Dendritic cell treated with granulocyte-macrophage colony-stimulating factor and Interleukin-4, amounts not matched to agents 40 ng/mL and 50 ng/mL, for 4 days (primary cell): ENCODE data around the gene GNAQ.
"Not testable (repeated sequence)": the region's sequence is repeated elsewhere in the genome, so short reads cannot be mapped to it uniquely, and the experiment has no call there.

ENCODE experiments used
- H3K27ac Mint-ChIP-seq: one replicate; pipeline ENCODE4 v1.8.0; 2022; ENCODE audit warnings: mild to moderate bottlenecking, mixed read lengths
- H3K27me3 Mint-ChIP-seq: one replicate; pipeline ENCODE4 v1.8.0; 2022; ENCODE audit warnings: mild to moderate bottlenecking, mixed read lengths
- H3K36me3 Mint-ChIP-seq: one replicate; pipeline ENCODE4 v1.8.0; 2022; ENCODE audit warnings: low read depth, mixed read lengths
- H3K4me1 Mint-ChIP-seq: one replicate; pipeline ENCODE4 v1.8.0; 2022; ENCODE audit warnings: low read depth, mixed read lengths
- H3K4me3 Mint-ChIP-seq: one replicate; pipeline ENCODE4 v1.8.0; 2022; ENCODE audit warnings: mild to moderate bottlenecking, moderate library complexity, mixed read lengths
- H3K9me3 Mint-ChIP-seq: one replicate; pipeline ENCODE4 v1.8.0; 2022; ENCODE audit warnings: mixed read lengths
- intact Hi-C: fragments of 100-400 bp; cut with micrococcal nuclease; formaldehyde crosslinking; loops from one replicate; pipeline ENCODE4 v1.15.0; 2022

Gene GNAQ

GRCh38 chr9:78031444-78031892 lies at the start of gene GNAQ:
Gene GNAQ, minus strand, starts transcription at chr9:78031811. Its CDS starts 576 bp downstream, at chr9:78031235.
- peak within 1 kb of the TSS; percentile 93 for H3K4me3 Mint-ChIP-seq
- H3K27me3 Mint-ChIP-seq = no peaks in the 10 kb centered on the region
- peaks cover 24% of the 10 kb centered on the region for H3K36me3 Mint-ChIP-seq
- intact Hi-C loops = loop anchor here (5.0 kb wide), 2 partner anchors 84 to 169 kb away; no protein-coding TSS in a partner anchor
- peaks cover 56% of the 10 kb centered on the region for H3K4me1 Mint-ChIP-seq
- H3K27ac Mint-ChIP-seq = peak within 1 kb of the TSS; percentile 91
- H3K9me3 Mint-ChIP-seq = no peaks in the 10 kb centered on the region

- Mint-ChIP-seq H3K27me3 (peaks cover 1% of the 10 kb centered on the region), H3K36me3 (peaks cover 6% of the 10 kb centered on the region), H3K27ac (no peak overlapping the region), H3K4me1 (peaks cover 23% of the 10 kb centered on the region), H3K9me3 (peaks cover 23% of the 10 kb centered on the region), H3K4me3 (no peak overlapping the region)
- intact Hi-C loops = no loop called here
Measured at GRCh38 chr9:78074385-78075291, 43.0 kb upstream of the GNAQ start.

DNA sequence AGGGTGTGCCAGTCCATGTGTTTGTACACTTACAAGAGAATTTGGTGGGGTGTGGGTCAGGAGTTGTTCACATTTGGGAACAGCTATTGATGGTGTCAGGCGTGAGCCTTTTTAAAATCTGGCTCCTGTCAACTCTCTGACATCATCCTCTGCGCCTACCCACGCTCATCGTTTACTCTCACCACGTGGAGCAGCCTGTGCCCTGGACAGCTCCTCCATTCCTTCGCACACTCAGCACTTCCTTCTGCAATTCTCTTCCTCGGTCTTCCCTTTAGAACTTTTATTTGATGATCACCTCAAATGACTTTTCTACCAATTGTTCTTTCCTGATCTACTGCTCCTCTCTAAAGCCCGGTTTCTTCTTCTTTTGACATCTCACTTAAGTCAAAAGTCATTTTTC lies 42.1 kb upstream of the GNAQ start:
- Mint-ChIP-seq H3K9me3 (peaks cover 14% of the 10 kb centered on the region), H3K36me3 (peaks cover 6% of the 10 kb centered on the region), H3K4me3 (no peak overlapping the region), H3K27me3 (peaks cover 1% of the 10 kb centered on the region), H3K27ac (no peak overlapping the region), H3K4me1 (peaks cover 23% of the 10 kb centered on the region)
- intact Hi-C loops = no loop called here

DNA sequence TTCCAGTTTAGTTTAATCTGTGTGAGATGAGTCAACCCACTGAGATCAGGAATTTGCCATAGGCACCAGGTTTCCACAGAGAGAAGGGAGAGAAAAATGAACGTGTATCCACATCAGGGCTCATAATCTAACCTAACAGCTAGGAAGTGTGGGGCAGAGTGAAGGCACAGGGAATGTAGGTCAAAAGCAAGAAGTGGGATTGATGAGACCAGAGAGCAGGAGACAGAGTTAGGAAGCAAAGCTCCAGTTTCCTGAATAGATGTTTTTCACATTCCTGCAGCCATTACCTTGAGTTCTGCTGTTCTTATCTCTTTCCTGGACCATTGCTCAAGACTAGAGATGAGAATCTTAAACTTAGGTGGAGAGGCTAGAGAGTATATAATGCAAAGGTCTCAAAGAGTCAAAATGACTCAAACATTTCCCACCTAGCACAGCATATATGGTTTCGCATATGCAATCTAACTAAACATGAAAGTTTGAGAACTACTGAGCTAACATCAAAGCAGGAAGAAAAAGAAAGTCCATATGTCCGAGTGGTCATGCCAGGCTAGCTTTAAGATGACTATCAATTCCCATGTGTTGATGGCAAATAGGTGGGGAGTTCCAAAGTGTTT lies 41.1 kb upstream of the GNAQ start:
- Mint-ChIP-seq H3K27ac (no peak overlapping the region), H3K9me3 (peaks cover 6% of the 10 kb centered on the region), H3K4me3 (no peak overlapping the region), H3K27me3 (peaks cover 1% of the 10 kb centered on the region), H3K4me1 (peaks cover 23% of the 10 kb centered on the region), H3K36me3 (peaks cover under 1% of the 10 kb centered on the region)
- intact Hi-C loops = no loop called here

- peaks cover 9% of the 10 kb centered on the region for H3K36me3 Mint-ChIP-seq
- H3K27ac Mint-ChIP-seq = no peak overlapping the region
- peaks cover 1% of the 10 kb centered on the region for H3K27me3 Mint-ChIP-seq
- peaks cover 16% of the 10 kb centered on the region for H3K9me3 Mint-ChIP-seq
- intact Hi-C loops = no loop called here
- H3K4me3 Mint-ChIP-seq = no peak overlapping the region
- peaks cover 16% of the 10 kb centered on the region for H3K4me1 Mint-ChIP-seq
Measured at GRCh38 chr9:78070521-78070920, 38.9 kb upstream of the GNAQ start.

DNA sequence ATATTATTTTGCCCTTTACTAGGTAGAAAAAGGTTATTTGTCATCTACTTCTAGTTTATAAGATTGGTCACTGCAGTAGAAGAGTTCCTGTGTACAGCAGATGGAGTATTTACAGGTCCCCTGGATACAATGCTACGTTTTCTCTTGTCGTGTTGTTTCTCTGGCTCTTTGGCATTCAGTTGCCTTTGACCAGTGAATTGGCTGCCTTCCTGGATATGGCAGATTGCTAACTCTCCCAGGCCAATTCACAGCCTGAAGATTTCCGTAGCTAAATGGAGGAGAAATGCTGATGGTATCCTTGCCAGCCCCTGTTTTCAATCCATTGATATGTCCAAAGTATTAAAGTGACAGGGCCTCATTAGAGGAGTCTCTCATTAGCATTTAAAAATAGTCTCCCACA lies 32.5 kb upstream of the GNAQ start:
- H3K27me3 Mint-ChIP-seq = no peaks in the 10 kb centered on the region
- no peak overlapping the region for H3K4me3 Mint-ChIP-seq
- H3K9me3 Mint-ChIP-seq = peaks cover 16% of the 10 kb centered on the region
- peaks cover 9% of the 10 kb centered on the region for H3K36me3 Mint-ChIP-seq
- peaks cover 8% of the 10 kb centered on the region for H3K4me1 Mint-ChIP-seq
- no peak overlapping the region for H3K27ac Mint-ChIP-seq
- intact Hi-C loops = no loop called here

GRCh38 chr9:78062710-78063109 lies 31.1 kb upstream of the GNAQ start:
- Mint-ChIP-seq H3K4me1 (peaks cover 8% of the 10 kb centered on the region), H3K36me3 (peaks cover 8% of the 10 kb centered on the region), H3K27me3 (no peaks in the 10 kb centered on the region), H3K9me3 (peaks cover 25% of the 10 kb centered on the region), H3K4me3 (no peak overlapping the region), H3K27ac (no peak overlapping the region)
- intact Hi-C loops = no loop called here

GRCh38 chr9:78054218-78054617 lies 22.6 kb upstream of the GNAQ start:
- intact Hi-C loops = loop anchor here (5.0 kb wide), 1 partner anchor 58 kb away; no protein-coding TSS in a partner anchor
- peaks cover 16% of the 10 kb centered on the region for H3K27me3 Mint-ChIP-seq
- H3K4me1 Mint-ChIP-seq = peaks cover 26% of the 10 kb centered on the region
- H3K36me3 Mint-ChIP-seq, H3K27ac Mint-ChIP-seq, H3K4me3 Mint-ChIP-seq: not testable (repeated sequence)
- H3K9me3 Mint-ChIP-seq = peaks cover 20% of the 10 kb centered on the region

DNA sequence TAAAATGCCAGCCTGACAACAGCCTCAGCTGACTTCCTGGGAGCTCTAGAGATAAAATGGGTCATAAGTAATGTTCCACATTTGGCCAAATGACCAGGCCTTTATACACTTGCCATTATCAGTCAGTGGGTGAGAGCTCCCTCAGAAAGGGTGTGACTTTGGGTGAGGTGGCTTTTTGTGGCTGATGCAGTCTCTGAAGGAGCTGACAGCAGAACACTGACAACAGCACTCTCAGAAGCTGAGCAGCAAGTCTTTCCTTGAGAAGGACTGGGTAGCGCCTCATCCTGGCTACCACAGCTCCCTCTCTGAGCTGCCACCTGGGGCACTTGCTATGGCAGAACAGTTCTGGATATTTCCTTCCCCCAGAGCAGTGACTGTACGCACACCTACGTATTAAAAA lies 22.0 kb upstream of the GNAQ start:
- Mint-ChIP-seq H3K9me3 (peaks cover 18% of the 10 kb centered on the region), H3K27ac (no peak overlapping the region), H3K4me3 (no peak overlapping the region), H3K27me3 (peaks cover 16% of the 10 kb centered on the region), H3K4me1 (peaks cover 26% of the 10 kb centered on the region), H3K36me3 (no peaks in the 10 kb centered on the region)
- intact Hi-C loops = loop anchor here (5.0 kb wide), 1 partner anchor 59 kb away; no protein-coding TSS in a partner anchor

GRCh38 chr9:78050421-78050820 lies 18.8 kb upstream of the GNAQ start:
- Mint-ChIP-seq H3K4me1 (peaks cover 24% of the 10 kb centered on the region), H3K27me3 (peaks cover 13% of the 10 kb centered on the region), H3K36me3 (no peaks in the 10 kb centered on the region), H3K27ac (no peak overlapping the region), H3K9me3 (peaks cover 4% of the 10 kb centered on the region), H3K4me3 (no peak overlapping the region)
- intact Hi-C loops = loop anchor here (5.0 kb wide), 1 partner anchor 62 kb away; no protein-coding TSS in a partner anchor

- Mint-ChIP-seq H3K36me3 (no peaks in the 10 kb centered on the region), H3K9me3 (no peaks in the 10 kb centered on the region), H3K4me3 (no peak overlapping the region), H3K4me1 (peaks cover 19% of the 10 kb centered on the region), H3K27ac (no peak overlapping the region), H3K27me3 (peaks cover 5% of the 10 kb centered on the region)
- intact Hi-C loops = no loop called here
Measured at GRCh38 chr9:78049484-78049883, 17.9 kb upstream of the GNAQ start.

DNA sequence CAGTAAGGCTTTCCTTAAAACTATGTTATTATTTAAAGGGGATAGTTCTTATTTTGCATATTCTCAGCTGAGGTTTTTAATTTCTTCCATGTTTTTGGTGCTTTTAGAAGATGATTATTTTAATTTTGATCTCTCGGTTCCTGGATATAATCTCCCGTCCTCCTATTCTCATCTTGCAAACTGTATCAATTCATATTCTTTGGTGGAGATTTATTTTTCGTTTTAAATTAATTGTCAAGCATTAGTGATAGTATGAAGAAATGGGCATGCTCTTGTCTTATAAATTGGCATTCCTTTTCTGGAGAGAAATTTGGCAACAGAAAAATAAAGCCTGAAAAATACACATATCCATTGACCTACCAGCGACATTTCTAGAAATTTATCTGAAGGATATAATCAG lies 15.5 kb upstream of the GNAQ start:
- no peaks in the 10 kb centered on the region for H3K36me3 Mint-ChIP-seq
- no peak overlapping the region for H3K4me3 Mint-ChIP-seq
- no peak overlapping the region for H3K27ac Mint-ChIP-seq
- intact Hi-C loops = no loop called here
- H3K4me1 Mint-ChIP-seq = peaks cover 4% of the 10 kb centered on the region
- no peaks in the 10 kb centered on the region for H3K27me3 Mint-ChIP-seq
- no peaks in the 10 kb centered on the region for H3K9me3 Mint-ChIP-seq

- intact Hi-C loops = no loop called here
- H3K9me3 Mint-ChIP-seq = no peaks in the 10 kb centered on the region
- H3K36me3 Mint-ChIP-seq = no peaks in the 10 kb centered on the region
Measured at GRCh38 chr9:78046112-78046511, 14.5 kb upstream of the GNAQ start.

DNA sequence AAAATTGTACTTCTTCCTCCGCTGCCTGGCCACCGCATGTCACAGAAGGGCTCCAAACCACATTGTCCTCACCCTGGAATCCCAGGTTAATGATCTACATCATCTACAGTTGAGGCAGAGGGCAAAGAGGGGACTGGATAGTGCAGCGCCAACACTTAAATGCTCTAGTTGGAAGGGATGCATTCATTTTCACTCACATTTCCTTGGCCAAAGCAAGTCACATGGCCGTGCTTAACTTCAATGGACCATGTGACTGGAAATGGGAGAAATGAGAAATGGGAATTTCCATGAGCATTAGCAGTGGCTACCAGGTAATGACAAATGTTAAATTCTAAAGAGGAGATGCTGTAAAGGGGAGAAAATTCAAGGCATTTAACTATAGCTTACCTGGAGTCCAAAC lies 13.3 kb upstream of the GNAQ start:
- intact Hi-C loops = no loop called here
- Mint-ChIP-seq H3K36me3 (no peaks in the 10 kb centered on the region), H3K27ac (no peak overlapping the region), H3K27me3 (no peaks in the 10 kb centered on the region), H3K4me1 (peaks cover 4% of the 10 kb centered on the region), H3K4me3 (no peak overlapping the region), H3K9me3 (no peaks in the 10 kb centered on the region)

More at GRCh38 chr9:78046112-78046511, 14.5 kb upstream of the GNAQ start:
- H3K27me3 Mint-ChIP-seq = no peaks in the 10 kb centered on the region
- H3K4me1 Mint-ChIP-seq = peaks cover 4% of the 10 kb centered on the region
- no peak overlapping the region for H3K4me3 Mint-ChIP-seq
- H3K27ac Mint-ChIP-seq = no peak overlapping the region
